SK-N-SH (cell line): ENCODE measurements around the gene CNTNAP3.
"Not testable (repeated sequence)": the region's sequence is repeated elsewhere in the genome, so short reads cannot be mapped to it uniquely, and the experiment has no call there.

Experiments used
- CHD2 ChIP-seq: fragments of 150-350 bp; IDR thresholded peaks from 2 replicates; pipeline ENCODE4 v1.6.1; 2018; ENCODE audit warnings: low read length; ENCODE audit not compliant: partially characterized antibody
- CTCF ChIP-seq: fragments of 200-600 bp; sonication (generic); IDR thresholded peaks from 2 replicates; pipeline ENCODE4 v1.6.1; 2017; ENCODE audit warnings: antibody characterized with exemption, mild to moderate bottlenecking, moderate library complexity
- ELF1 ChIP-seq: IDR thresholded peaks from 2 replicates; pipeline ENCODE4 v1.4.0; 2012
- EP300 ChIP-seq, 2 experiments: IDR thresholded peaks; 2 replicates each; pipeline versions ENCODE4 v1.4.0 to v1.6.1; 2012; ENCODE audit warnings: borderline replicate concordance in 1 of 2, low read depth in 1 of 2, low read length in 1 of 2
- EZH2phosphoT487 ChIP-seq: fragments of 200-600 bp; sonication (generic); IDR thresholded peaks from 2 replicates; pipeline ENCODE4 v1.6.1; 2017; ENCODE audit warnings: low read depth, mixed run types, mild to moderate bottlenecking, antibody characterized with exemption, moderate library complexity, borderline replicate concordance
- FOXM1 ChIP-seq: IDR thresholded peaks from 2 replicates; pipeline ENCODE4 v1.4.0; 2012; ENCODE audit warnings: low read depth, mild to moderate bottlenecking
- MEF2A ChIP-seq: IDR thresholded peaks from 2 replicates; pipeline ENCODE4 v1.4.0; 2012; ENCODE audit warnings: low read depth, borderline replicate concordance
- POLR2AphosphoS5 ChIP-seq: IDR thresholded peaks from 2 replicates; pipeline ENCODE4 v1.6.1; 2012; ENCODE audit warnings: low read depth, low read length
- RAD21 ChIP-seq: IDR thresholded peaks from 2 replicates; pipeline ENCODE4 v1.6.1; 2012; ENCODE audit warnings: mild to moderate bottlenecking, low read length
- YY1 ChIP-seq: IDR thresholded peaks from 2 replicates; pipeline ENCODE4 v1.4.0; 2012; ENCODE audit warnings: low read depth, mild to moderate bottlenecking
- TF ChIP-seq, protein P1 (sequence below): IDR thresholded peaks from 2 replicates; pipeline ENCODE4 v1.4.0; 2012; ENCODE audit warnings: low read depth

DNA sequence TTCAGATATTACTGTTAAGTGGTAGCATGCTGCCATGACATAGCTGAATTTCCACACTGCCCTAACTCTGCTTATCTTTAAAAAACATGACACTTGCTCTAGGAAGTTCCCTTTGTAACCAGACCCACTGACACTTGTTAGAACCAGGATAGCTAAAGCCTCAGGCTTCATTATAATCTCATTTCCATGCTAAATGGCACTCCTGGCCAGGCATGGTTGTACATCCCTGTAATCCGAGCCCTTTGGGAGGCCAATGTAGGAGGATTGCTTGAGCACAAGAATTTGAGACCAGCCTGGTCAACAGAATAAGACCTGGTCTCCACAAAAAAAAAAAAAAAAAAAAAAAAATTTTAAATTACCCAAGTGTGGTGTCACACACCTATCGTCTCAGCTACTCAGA lies 254.1 kb downstream of the CNTNAP3 start:
- not testable (repeated sequence) for TF ChIP-seq CHD2; EP300 (IDR thresholded peaks at IDR 0.05; ENCODE audit: borderline replicate concordance in 1 of 2, low read depth in 1 of 2, low read length in 1 of 2); EZH2phosphoT487; ELF1; CTCF; MEF2A; RAD21; POLR2AphosphoS5; YY1; FOXM1
- TF ChIP-seq, protein P1, sequence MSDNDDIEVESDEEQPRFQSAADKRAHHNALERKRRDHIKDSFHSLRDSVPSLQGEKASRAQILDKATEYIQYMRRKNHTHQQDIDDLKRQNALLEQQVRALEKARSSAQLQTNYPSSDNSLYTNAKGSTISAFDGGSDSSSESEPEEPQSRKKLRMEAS: not testable (repeated sequence)
